ENCODE data around the gene S100B. TPM values are rescaled to one million over a fixed set of nuclear protein-coding genes. Genes with fewer than 3 reads are reported as not detected.

S100B gene
- total and polyA plus RNA-seq, 12 donors = 0.48 to 39.3 (median 8.3) TPM

DNA sequence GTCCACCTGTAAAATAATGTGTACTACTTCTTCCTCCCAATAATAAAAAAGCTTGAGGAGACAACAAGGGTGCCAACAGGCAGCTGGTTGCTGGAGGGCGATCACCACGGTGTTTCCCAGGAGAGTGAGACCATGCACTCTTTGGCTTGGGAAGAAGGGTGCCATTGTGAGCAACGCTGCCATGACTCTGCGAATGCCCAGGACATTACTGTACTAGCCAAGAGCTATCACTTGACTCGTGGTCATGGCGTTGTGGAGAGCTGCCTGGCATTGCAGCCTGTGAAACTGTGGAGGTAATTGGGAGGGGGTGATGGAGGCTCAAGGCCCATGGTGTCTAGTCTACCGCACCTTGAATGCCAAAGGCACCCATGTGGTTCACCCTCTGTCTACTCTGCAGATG is 16.0 kb upstream of the S100B start:
- H3K36me3 ChIP-seq (replicated peaks in 1 of 2) = no peaks in the 10 kb centered on the region
- WGBS, 4 donors = 82 to 97% (median 90%) methylated on average over 7 of the region's 7 CpGs
- no peak overlapping the region for H3K27ac ChIP-seq
- H3K4me3 ChIP-seq = no peak overlapping the region
- no peak for DNase-seq
- intact Hi-C loops (cut with DNase I) = no loop called here
- H3K4me1 ChIP-seq (replicated peaks in 1 of 2) = no peaks in the 10 kb centered on the region
- no peak for TF ChIP-seq POLR2A (IDR thresholded peaks at IDR 0.05)
- TF ChIP-seq CTCF (IDR thresholded peaks at IDR 0.05) = no peak
- H3K27me3 ChIP-seq = no peaks in the 10 kb centered on the region
- no peaks in the 10 kb centered on the region for H3K9me3 ChIP-seq (replicated peaks in 1 of 3)

DNA sequence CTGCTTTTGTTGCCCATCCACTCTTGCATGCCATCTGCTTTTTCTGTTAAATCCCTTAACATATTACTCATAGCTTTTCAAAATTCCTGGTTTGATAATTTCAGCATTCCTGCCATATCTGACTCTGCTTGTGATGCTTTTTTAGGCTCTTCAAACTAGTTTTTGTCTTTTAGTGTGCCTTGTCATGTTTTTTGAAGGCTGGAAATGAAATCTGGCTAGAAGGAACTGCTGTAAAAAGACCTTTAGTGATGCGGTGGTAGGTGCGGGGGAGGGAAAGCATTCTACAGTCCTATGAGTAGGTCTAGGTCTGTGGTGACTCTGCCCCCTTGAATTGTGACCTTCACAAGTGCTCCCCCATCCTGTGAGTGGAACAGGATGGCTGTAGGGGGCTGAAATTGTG is 15.0 kb upstream of the S100B start:
- H3K9me3 ChIP-seq (replicated peaks in 1 of 3) = no peaks in the 10 kb centered on the region
- WGBS, 4 donors = 79 to 89% (median 83%) methylated on average over 2 of the region's 2 CpGs
- intact Hi-C loops (cut with DNase I) = no loop called here
- H3K27ac ChIP-seq = no peak overlapping the region
- H3K27me3 ChIP-seq = no peaks in the 10 kb centered on the region
- H3K4me1 ChIP-seq (replicated peaks in 1 of 2) = no peaks in the 10 kb centered on the region
- H3K36me3 ChIP-seq (replicated peaks in 1 of 2) = no peaks in the 10 kb centered on the region
- DNase-seq = no peak
- TF ChIP-seq CTCF (IDR thresholded peaks at IDR 0.05) = no peak
- no peak for TF ChIP-seq POLR2A (IDR thresholded peaks at IDR 0.05)
- H3K4me3 ChIP-seq = no peak overlapping the region

- 84 to 88% (median 85%) methylated on average over 5 of the region's 5 CpGs for WGBS, 4 donors
- Histone ChIP-seq H3K9me3 (replicated peaks in 1 of 3) (no peaks in the 10 kb centered on the region), H3K27me3 (no peaks in the 10 kb centered on the region), H3K4me1 (replicated peaks in 1 of 2) (no peaks in the 10 kb centered on the region), H3K27ac (no peak overlapping the region), H3K4me3 (no peak overlapping the region), H3K36me3 (replicated peaks in 1 of 2) (no peaks in the 10 kb centered on the region)
- intact Hi-C loops (cut with DNase I) = no loop called here
- TF ChIP-seq CTCF (IDR thresholded peaks at IDR 0.05) (no peak), POLR2A (IDR thresholded peaks at IDR 0.05) (no peak)
- no peak for DNase-seq
Measured at GRCh38 chr21:46618738-46619379, 14.0 kb upstream of the S100B start.

GRCh38 chr21:46617267-46618051 is 12.6 kb upstream of the S100B start:
- intact Hi-C loops (cut with DNase I) = no loop called here
- Histone ChIP-seq H3K4me3 (no peak overlapping the region), H3K9me3 (replicated peaks in 1 of 3) (no peaks in the 10 kb centered on the region), H3K4me1 (replicated peaks in 1 of 2) (no peaks in the 10 kb centered on the region), H3K27me3 (no peaks in the 10 kb centered on the region), H3K36me3 (replicated peaks in 1 of 2) (no peaks in the 10 kb centered on the region), H3K27ac (no peak overlapping the region)
- 68 to 74% (median 73%) methylated on average over 6 of the region's 6 CpGs for WGBS, 4 donors
- no peak for DNase-seq
- TF ChIP-seq POLR2A (IDR thresholded peaks at IDR 0.05) (no peak), CTCF (IDR thresholded peaks at IDR 0.05) (no peak)
